ENCODE data around the gene VSTM2L.

DNA sequence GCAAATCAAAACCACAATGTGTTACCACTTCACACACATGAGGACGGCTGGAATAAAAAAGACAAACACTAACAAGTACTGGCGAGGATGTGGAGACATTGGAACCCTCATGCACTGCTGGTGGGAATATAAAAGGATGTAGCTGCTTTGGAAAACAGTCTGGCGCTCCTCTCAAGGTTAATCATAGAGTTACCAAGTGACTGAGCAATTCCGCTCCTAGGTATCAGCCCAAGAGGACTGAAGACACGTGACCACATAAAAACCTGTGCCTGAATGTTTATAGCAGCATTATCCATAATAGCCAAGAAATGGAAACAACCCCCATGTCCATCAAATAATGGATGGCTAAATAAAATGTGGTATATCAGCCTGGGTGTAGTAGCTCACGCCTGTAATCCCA is 45.0 kb downstream of the VSTM2L start:
- TF ChIP-seq, protein P1, sequence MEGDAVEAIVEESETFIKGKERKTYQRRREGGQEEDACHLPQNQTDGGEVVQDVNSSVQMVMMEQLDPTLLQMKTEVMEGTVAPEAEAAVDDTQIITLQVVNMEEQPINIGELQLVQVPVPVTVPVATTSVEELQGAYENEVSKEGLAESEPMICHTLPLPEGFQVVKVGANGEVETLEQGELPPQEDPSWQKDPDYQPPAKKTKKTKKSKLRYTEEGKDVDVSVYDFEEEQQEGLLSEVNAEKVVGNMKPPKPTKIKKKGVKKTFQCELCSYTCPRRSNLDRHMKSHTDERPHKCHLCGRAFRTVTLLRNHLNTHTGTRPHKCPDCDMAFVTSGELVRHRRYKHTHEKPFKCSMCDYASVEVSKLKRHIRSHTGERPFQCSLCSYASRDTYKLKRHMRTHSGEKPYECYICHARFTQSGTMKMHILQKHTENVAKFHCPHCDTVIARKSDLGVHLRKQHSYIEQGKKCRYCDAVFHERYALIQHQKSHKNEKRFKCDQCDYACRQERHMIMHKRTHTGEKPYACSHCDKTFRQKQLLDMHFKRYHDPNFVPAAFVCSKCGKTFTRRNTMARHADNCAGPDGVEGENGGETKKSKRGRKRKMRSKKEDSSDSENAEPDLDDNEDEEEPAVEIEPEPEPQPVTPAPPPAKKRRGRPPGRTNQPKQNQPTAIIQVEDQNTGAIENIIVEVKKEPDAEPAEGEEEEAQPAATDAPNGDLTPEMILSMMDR (IDR thresholded peaks at IDR 0.05), result no peak
- TF ChIP-seq POLR2A (IDR thresholded peaks at IDR 0.05), result no peak
